Stimulated activated CD8-positive, alpha-beta memory T cell treated with anti-CD3 and anti-CD28 coated beads, Interleukin-2, amount 100 ng/mL, for 1 hour (primary cell): ENCODE results near the gene GALNT11.

Experiments
- DNase-seq, 2 donors: peaks; one replicate each; pipeline ENCODE4 v3.0.0-alpha.2; 2020; ENCODE audit warnings: low read depth in 2 of 2

Gene GALNT11

GRCh38 chr7:152148706-152149105 lies 123.2 kb downstream of the GALNT11 start:
- DNase-seq = no peak

GRCh38 chr7:152149363-152149762 lies 123.9 kb downstream of the GALNT11 start:
- no peak for DNase-seq

- DNase-seq = no peak
These were observed 126.8 kb downstream of the GALNT11 start for GRCh38 chr7:152152267-152152666.

- no peak for DNase-seq
These were observed 133.5 kb downstream of the GALNT11 start for GRCh38 chr7:152158801-152159587.

- no peak for DNase-seq
These were observed 135.7 kb downstream of the GALNT11 start for GRCh38 chr7:152161171-152161570.

- DNase-seq = no peak
These were observed 136.8 kb downstream of the GALNT11 start for GRCh38 chr7:152162287-152162686.
